GM12872 (cell line): ENCODE data around the gene ABR.

ENCODE experiments used
- CTCF ChIP-seq: IDR thresholded peaks from 3 replicates; pipeline ENCODE4 v1.5.1; 2011; ENCODE audit warnings: low read depth, mild to moderate bottlenecking, low read length, moderate library complexity; ENCODE audit not compliant: insufficient read depth

Gene ABR

GRCh38 chr17:1177016-1177700 is 2.6 kb downstream of the ABR start:
- TF ChIP-seq CTCF = no peak

GRCh38 chr17:1174263-1174880 is 5.4 kb downstream of the ABR start:
- TF ChIP-seq CTCF = no peak

- TF ChIP-seq CTCF = no peak
These were observed 6.1 kb downstream of the ABR start for GRCh38 chr17:1173432-1174262.

DNA sequence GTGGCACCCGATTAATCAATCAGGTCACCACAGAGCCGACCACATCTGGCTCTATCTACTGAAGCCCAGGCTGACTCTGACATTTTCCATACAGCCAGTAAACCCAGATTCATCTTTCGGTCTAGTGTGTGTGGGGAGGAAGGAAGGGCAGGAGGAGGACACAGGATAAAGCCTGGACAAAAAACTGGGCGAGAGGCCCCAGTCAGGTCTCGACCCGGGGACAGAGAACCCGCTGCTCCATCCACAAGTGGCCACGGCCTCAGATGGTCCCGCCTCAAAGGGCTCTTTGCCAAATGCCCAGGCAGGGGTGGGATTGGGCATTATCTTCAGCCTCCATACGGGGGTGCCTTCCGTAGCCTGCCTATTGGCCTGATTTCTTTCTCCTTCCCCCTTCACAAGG is 7.8 kb downstream of the ABR start:
- no peak for TF ChIP-seq CTCF

DNA sequence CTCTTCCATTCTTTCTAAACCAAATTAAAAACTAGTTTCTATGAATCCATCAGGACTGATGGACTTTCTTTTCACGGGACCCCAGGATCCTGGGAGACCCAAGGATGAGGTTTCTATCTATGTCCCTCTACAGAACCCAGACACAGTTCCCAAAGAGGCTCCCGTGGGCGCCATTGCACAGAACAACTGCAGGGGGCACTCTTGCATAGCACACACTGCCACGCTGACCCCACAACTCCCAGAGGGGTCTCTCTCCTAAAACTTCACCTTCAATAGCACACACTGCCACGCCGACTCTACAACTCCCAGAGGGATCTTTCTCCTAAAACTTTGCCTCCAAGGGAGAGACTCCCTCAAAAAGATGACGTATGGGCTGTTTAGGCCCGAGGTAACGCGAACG is 9.0 kb downstream of the ABR start:
- TF ChIP-seq CTCF = peak; percentile 56; the same call in 2 of the 3 replicates

- TF ChIP-seq CTCF = no peak
These were observed 9.9 kb downstream of the ABR start for GRCh38 chr17:1169929-1170312.

DNA sequence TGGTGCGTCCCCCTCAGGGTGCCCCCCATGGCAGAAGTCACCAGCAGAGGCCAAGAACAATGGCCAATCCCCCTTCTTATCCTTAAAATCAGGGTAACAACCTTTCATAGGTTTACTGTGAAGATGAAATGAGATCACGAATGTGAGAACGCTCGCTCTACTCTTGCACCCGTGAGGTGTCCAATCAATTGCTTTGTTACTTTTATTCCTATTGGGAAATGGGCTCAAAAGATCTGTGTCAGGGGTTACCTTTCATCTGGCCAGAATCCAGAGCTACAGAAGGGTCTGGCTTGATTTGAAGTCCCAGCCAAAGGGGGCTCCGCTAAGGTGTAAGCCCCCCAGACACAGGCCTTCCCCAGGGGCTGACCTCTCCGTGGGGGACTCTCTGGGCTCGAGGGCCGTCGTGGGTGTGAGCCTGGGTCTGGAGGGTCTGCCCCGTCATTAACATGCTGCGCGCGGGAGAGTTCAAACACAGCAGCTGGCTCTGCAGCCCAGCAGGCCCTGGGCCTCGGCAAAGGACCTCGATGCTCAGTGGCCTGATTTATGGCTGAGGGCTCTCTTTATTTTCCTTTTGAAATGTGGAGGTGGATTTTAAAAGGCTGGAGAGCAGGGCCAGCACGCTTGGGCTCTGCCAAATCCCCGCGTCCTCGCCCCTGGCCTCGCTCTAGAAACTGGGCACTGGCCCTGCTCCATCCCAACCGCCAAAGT is 10.4 kb downstream of the ABR start:
- no peak for TF ChIP-seq CTCF
